Measurements from ENCODE around the gene MYO18B.

Gene MYO18B

DNA sequence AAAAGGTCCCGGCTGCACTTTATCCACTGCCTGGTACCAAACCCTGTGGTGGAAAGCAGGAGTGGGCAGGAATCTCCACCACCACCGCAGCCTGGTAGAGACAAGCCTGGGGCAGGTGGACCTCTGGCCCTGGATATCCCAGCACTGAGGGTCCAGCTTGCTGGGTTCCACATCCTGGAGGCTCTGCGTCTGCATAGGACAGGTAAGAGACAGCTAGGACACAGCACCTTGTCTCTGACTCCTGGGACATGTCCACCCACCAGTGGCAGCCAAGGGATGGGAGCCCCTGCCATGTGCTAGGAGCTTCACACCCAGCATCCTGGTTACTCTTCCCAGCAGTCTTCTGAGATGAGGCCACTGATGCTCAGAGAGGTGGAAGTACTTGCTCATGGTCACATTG is 105.5 kb downstream of the MYO18B start:
- DNase-seq: no peak

DNA sequence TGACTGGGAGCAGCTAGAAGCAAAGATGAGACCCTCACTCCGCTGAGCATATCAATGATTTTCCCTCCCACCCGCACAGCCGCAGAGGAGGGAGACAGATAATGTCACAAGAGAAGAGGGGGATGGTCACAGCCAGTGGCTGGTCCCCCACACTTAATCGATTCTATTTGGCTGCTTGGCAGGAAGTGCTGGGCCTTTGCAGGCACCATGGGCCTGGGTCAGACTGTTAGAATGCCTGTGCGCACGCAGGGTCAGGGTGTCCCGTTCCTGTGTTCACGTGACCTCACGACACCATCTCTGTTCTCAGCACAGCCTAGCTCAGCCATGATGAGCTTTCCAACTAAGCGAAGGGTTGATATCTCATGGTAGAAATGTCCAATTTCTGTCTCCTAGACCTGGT is 107.0 kb downstream of the MYO18B start:
- DNase-seq: no peak

DNA sequence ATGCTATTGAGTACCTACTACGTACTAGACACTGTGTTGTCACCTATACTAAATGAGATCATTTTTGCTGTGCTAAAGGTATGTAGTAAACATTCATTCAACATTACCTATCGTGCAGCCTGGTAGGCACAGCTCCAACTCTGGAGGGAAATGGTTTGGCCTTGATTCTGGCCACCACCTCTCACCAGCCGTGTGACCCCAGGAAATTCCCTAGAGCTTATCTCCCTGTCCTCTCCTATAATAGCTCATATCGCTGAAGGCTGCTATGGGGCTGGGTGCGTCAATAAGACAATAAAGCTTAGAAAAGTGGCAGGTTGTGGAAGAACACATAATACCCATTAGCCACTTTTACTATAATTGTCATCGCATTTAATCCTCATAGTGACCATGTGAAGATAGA is 107.5 kb downstream of the MYO18B start:
- no peak for DNase-seq

DNA sequence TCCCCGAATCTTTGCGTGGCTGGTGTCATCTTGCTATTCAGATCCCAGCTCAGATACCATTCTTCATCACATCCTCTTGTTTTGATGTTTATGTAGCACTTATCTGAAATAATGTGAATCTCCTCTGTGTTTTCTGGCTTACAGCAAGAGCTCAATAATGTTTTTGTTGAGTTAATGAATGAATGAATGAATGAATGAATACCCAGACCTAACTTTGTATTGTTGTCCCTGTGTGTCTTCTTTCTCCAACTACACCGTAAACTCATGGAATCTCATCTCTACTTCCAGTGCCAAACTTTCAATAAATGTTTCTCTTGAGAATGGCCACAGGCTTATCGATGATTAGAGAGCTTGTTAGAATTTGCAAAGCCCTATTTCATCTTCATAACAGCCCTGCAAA is 110.2 kb downstream of the MYO18B start:
- DNase-seq: no peak

DNA sequence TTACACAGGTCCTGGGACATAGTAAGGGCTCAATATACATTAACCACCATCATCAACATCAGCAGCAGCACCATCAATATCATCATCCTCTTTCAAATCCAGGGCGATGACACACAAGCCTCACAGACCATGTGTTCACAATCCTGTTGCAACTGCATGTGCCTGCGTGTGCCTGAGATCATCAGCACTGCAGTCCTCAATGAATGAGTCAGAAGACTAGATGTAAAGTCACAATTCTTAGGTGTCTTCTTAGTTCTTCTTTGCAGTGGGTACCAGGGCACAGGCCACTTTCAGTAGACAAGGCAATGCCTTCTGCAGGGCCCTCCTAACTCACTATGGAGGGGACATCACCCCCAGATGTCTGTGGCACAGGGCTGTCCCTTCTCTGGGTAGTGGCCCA is 111.1 kb downstream of the MYO18B start:
- peak in 1 of 51 donors; percentile 34 for DNase-seq

DNA sequence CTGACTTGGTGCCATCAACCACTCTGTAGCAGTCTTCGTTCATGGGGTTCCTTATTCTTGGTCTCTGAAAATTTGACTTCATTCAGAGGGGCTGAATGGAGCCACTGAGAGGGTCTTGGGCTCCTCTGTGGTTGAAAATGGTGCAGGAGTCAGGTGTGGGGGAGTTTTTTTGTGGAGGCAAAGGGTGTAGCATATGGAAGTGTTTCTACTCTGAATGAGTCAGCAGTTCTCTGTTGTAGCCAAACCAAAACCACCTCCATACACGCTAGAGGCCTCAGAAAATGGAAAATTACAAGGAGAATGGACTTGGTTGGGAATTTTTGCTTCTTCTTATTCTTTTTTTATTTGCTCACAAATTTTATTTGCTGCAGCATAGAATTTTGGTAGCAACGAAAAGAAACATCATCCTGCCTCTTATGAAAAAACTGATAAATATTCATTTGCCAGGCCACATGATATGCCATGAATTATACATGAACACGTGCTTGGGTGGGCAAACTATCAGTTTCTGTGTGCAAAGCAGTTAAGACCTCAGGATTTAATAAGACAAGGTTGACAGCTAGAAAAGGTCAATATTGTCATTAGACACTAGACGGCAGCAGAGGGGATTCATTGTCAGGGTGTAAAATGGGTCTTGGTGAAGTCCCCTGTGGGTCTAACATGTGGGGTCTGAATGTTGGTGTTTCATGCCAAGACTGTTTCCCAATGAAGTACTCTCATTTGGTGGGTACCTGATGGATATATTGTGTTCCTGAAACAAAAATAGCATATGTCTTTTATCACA is 111.7 kb downstream of the MYO18B start:
- peak in 1 of 51 donors; percentile 1 for DNase-seq

DNA sequence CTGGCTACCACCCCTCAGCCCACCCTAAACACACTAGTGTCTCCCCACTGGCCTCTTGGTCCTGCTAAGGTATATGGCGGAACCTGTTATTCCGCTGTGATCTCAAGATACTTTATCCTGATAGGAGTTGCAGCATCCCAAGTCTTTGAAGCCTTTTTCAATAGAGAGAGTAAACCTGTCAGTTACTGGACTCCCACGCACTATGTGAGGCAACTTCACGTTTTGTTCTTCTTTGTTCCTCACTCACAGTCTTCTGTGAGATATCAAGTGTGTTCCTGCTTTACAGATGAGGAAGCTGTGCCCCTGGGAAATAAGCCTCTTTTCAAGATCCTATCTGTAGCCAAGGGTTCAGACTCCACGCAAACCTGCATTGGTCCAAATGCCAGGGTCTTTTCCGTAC is 127.8 kb downstream of the MYO18B start:
- peak in 1 of 51 donors; percentile 29 for DNase-seq

DNA sequence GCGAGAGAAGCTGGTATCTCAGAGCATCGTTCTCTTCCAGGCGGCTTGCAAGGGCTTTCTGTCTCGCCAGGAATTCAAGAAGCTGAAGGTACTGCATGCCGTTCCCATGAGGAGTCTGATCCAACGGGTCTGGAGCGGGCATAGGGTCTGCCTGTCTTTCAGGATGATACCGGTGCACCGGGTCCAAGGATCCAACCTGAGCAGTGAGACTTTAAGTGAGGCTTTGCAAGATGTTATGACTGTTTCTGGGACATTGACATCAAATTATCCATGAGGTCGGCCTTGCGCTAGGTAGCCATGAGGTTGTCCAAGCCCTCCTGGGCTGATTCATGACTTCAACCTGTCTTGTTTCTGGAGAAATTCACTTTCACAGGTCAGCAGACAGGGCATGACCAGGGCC is 132.3 kb downstream of the MYO18B start:
- no peak for DNase-seq

DNA sequence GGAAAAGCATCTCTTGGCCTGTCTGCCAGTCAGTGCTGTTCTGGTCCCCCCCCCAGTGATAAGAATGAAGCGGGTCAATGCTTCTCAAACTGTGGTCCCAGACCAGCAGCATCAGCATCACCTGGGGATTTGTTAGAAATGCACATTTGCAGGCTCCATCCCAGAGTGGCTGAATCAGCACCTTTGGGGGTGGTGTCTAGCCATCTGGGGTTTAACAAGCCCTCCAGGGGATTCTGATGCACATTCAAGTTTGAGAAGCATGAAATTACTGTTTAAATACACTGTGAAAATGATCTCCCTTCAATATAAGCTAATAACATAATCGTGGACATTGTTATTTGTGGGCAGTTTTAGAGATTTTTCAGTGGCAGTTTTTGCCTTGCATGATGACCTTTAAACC is 133.5 kb downstream of the MYO18B start:
- DNase-seq: no peak

DNA sequence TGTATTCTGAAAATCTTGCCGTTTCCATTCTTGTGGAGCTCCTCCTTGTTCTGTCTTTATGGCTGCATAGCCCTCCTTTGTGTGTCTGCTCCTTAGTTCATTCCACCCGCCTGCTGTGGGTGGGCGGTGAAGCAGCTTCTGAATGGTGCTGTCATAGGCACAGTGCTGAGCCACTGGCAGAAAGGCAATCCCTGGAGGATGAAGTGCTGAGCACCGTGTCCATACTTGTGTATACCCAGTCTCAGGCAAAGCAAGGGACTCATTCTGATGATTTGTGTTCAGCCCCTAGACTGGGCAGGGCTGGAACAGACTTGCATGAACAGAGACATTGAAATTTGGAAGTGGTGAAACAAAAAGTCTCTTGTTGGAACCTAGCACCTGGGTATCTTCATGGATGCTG is 134.9 kb downstream of the MYO18B start:
- DNase-seq: peak in 3 of 51 donors; percentile 2 to 37 (median 18)

DNA sequence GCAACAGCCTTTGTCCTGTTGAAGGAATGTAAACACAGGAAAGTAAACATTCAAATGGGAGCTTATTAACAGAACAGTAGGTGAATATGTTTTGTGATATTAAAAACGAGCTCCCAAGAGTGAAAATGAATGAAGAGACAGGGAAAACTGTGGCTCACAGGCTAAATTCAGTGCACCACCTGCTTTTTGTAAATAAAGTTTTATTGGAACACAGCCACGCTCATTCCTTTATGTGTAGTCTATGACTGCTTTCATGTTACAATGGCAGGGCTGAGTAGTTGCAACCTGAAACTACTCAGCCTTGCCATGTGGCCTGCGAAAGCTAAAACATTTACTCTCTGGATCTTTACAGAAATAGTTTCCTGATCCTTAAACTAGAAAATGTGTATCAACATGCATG is 136.9 kb downstream of the MYO18B start:
- DNase-seq: no peak

DNA sequence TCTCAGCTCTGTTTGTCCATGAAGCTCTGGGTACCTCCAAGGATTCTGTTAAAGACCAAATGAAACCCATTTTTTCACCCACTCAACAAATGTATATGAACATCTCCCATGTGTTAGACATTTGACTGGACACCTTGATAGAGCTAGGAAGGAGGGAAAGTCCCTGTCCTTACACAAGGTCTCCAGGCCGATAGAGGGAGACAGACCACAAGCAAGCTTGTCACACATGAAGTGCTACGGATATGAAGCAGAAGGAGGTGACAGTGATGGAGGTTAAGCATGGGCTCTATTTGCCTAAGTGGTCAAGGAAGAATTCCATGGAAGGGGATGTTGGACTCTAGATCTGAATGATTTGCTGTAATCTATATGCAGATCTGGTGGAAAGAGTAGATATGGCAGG is 138.5 kb downstream of the MYO18B start:
- DNase-seq: no peak

DNA sequence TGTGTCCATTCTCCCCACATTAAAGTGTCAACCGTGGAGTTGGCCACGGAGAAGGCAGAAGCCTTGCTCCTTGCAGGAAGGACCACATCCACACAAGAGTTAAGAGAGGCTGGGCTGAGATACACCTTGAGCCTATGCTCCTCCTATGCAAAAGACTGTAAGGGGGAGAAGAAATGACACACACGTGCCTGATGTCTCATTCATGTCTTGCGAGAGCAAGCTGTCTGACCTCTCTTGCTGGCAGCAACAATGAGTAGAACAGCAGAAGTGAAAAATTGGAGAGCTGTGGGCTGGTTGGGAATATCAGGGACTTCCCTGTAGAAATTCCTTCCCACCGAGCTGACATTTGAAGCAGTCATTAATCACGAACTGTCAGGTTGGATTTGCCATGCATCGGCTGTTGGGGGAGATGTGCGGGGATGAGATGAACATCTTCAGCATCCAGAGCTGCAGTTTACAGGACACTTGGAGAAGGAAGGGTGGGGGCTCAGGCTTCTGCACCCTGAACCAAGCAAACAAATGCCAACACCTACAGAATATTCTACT is 139.3 kb downstream of the MYO18B start:
- no peak for DNase-seq

DNA sequence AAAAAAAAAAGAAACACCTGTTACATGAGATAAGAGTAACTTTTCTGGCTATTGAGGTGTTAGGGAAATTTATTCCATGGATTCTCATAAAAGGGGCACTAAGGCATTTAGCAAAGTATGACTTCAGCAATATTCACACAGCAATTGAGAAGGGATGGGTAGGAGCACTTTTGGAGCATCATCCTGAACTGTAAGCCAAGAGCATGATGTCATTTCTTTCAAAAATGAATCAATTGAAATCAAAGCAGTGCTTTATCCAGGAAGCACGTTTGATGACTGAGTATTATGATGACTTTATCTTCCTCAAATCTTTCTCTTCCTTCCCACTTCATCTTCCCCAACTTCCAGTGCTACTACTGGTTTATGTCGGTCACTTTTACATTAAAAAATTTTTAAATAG is 140.4 kb downstream of the MYO18B start:
- no peak for DNase-seq

DNA sequence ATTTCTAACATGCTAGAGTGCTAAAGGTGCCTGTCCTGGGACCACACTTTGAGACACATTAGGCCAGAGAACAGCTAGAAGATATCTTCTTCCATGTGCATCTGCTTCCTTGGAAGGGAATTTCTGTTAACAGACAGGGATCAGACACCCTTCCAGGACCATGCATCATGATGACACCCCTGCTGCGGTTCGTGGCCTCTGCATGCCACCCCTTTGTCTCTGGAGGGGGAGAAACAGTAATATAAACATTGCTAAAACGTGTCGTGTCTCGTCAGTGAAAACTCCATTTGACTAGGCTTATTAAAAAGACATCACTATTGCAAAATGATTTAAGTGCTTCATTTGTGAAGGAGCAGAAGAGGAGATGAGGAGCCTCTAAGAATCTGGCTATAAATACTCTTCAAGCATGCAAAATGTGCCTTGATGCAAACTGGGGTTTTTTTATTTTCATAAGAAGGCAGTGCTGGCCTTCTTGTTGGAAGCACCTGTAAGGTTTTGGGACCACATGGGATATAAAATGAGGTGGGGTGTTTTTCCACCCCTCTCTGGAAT is 141.6 kb downstream of the MYO18B start:
- DNase-seq: no peak

DNA sequence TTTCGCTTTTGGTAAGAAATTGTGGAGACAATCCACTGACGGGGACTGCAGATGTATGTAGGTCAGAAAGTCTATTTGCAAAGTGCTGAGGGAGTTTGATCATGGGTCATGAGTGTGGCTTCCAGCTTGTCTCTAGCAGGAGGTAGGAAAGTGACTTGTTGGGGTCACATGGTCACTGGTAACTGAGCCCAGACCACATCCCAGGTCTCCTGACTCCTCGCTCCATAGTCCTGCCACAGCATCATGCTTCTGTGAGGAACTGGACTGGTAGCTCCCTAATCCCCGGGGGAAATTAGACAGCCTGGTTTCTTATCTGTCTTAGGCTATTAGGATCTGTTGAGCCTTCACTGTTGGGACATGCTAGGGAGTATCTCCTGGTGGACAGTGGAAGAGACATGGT is 142.1 kb downstream of the MYO18B start:
- no peak for DNase-seq

DNA sequence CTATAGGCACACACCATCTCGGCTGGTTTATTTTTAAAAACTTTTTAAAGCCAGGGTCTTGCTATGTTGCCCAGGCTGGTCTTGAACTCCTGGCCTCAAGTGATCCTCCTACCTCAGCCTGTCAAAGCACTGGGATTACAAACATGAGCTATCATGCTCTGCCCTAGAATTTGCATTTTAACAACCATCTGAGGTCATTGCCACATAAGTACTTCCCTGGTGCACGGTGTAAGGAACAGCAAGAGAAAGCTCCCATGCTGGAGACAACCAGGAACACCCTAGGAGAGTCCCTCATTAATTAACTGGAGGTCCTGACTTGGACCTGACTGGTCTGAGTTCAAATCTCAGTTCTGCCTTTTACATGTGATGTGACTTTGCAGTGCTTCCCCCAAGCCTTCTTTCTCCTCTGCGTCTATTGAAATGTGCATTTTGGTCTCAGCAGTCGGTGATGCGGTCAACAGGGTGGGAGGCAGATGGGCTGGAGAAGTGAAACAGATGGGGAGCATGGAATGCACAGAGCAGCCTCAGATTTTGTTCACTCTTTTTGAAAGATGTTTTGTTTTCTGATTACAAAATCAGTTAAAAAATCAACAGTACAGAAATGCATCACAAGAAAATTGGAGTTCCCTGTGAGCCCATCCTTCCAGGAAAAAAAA is 146.5 kb downstream of the MYO18B start:
- DNase-seq: no peak

DNA sequence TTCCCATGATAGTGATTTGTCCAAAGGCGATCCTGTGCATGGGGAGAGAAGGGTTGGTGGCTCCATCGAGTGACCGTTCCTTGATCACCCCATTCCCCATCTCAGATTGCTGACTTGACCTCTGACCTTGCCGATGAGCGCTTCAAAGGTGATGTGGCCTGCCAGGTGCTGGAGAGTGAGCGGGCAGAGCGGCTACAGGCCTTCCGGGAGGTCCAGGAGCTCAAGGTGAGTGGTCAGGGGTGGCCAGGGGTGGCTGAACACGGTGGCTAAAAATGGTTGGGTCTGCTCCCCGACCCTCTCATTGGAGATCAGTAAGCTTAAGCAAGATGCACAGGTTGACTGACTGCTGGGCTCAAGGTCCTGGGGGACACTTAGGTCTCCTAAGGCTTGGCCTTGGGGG is 148.7 kb downstream of the MYO18B start:
- no peak for DNase-seq

DNA sequence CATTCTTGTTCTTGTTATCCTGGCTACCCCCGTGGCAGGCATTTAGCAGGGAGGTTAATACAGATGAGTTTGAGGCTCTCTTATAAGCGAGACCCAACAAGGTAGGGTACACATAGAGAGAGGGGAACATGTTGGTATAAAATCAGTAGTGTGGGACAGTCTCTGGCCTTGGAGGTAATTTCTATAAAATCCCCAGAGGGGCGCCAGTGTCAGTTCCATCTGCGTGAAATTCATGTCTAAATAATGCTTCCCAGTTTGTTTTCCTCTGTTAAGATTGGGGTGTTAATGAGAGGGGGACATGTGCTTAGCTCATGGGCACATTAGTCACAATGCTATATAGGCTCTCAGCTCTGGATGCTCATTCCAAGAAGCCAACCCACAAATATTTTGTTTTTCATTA is 150.7 kb downstream of the MYO18B start:
- DNase-seq: no peak

DNA sequence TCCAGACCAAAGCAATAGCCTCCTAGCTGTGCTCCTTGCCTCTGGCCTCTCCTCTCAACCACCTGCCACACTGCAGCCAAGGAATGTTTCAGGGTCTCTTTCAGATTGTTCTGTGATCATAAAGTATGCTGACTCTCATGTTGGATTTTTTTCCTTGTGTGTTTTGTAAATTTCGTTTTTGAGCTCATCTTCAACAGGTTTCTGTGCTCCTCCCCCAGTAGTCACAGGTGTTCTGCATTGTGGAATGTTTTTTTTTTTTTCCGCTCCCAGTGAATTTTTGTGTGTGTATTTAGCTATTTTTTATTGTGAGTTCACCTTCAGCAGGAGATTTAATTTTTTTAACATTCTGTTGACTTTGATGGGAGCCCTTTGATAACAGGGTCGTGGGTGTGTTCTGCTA is 153.7 kb downstream of the MYO18B start:
- DNase-seq: no peak

DNA sequence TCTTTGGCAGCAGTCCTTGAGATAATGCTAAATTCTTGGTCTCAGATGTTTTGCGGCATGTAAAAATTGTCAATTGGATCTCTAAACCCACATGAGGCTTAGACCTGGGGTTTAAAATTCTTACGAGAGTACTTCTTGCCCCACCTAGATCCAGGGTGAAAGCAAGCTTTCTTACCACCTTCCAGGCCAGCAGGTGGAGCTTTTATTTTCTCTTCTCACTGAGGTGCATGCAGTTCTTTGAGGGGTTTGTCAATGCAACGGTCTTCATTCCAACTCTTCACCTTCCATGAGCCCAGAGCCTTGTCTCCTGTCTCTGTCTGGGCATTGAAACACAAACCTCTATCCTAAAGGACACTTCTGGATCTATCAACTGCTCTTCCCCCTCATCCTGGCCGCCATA is 154.1 kb downstream of the MYO18B start:
- DNase-seq: no peak

DNA sequence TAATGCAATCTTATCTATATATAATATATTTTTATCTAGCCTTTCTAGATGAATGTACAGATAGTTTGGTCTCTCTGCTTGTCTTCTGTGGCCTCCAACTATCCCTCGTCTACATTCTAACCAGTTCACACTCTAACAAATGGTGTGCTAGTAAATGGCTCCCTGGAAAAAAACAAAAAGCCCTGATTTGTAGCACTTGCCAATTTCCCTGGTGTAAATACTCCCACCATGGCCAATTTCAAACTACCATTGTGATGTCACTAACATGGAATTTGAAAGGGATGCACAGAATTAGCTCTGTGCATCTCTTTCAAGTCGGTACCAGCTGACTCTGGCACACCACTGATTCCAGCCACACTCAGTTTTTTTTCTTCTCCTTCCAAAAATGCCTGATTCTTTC is 154.6 kb downstream of the MYO18B start:
- no peak for DNase-seq
